GM12878 (cell line): ENCODE measurements around the gene CIAO2A. TPM values are rescaled to one million over a fixed set of nuclear protein-coding genes. Genes with fewer than 3 reads are reported as not detected.
A peak's percentile ranks its signal among the peaks of the same experiment; 100 is the strongest.

Experiments
- BACH1 ChIP-seq: fragments of 450-650 bp; IDR thresholded peaks from 2 replicates; pipeline ENCODE4 v1.6.1; 2017; ENCODE audit warnings: mild to moderate bottlenecking, borderline replicate concordance
- BCL3 ChIP-seq: IDR thresholded peaks from 2 replicates; pipeline ENCODE4 v1.6.1; 2011; ENCODE audit warnings: borderline replicate concordance, low read depth, mild to moderate bottlenecking, moderate library complexity, low read length; ENCODE audit not compliant: insufficient read depth, poor library complexity, severe bottlenecking
- BRCA1 ChIP-seq: IDR thresholded peaks from 2 replicates; pipeline ENCODE4 v1.6.1; 2011; ENCODE audit warnings: low read depth, low read length, improper control_type of control experiment
- CEBPZ ChIP-seq: fragments of 150-350 bp; IDR thresholded peaks from 2 replicates; pipeline ENCODE4 v1.6.1; 2016; ENCODE audit warnings: low read depth, low read length
- E2F8 ChIP-seq: fragments of 450-650 bp; IDR thresholded peaks from 2 replicates; pipeline ENCODE4 v1.6.1; 2018; ENCODE audit warnings: mild to moderate bottlenecking, low read depth, moderate library complexity; ENCODE audit not compliant: partially characterized antibody
- EP300 ChIP-seq, 2 experiments: fragments of 150-350 bp in 1 of 2; IDR thresholded peaks; 2 replicates each; pipeline ENCODE4 v1.6.1; 2011 to 2012; ENCODE audit warnings: low read depth in 2 of 2, low read length in 2 of 2, borderline replicate concordance in 1 of 2, improper control_type of control experiment in 1 of 2, inconsistent platforms in 1 of 2; ENCODE audit not compliant: control insufficient read depth in 1 of 2
- GABPA ChIP-seq: IDR thresholded peaks from 2 replicates; pipeline ENCODE4 v1.6.1; 2014; ENCODE audit warnings: antibody characterized with exemption, low read depth, mild to moderate bottlenecking, inconsistent platforms
- GATAD2B ChIP-seq: fragments of 450-650 bp; conservative IDR thresholded peaks from 2 replicates; pipeline ENCODE4 v1.6.1; 2017; ENCODE audit warnings: low read depth, mild to moderate bottlenecking, moderate library complexity
- JUNB ChIP-seq: IDR thresholded peaks from 2 replicates; pipeline ENCODE4 v1.6.1; 2016; ENCODE audit warnings: antibody characterized with exemption, mild to moderate bottlenecking
- KDM1A ChIP-seq: fragments of 200-600 bp; sonication (generic); IDR thresholded peaks from 2 replicates; pipeline ENCODE4 v1.6.1; 2016; ENCODE audit warnings: borderline replicate concordance
- MLLT1 ChIP-seq: fragments of 450-650 bp; IDR thresholded peaks from 2 replicates; pipeline ENCODE4 v1.6.1; 2016; ENCODE audit warnings: mild to moderate bottlenecking
- MTA2 ChIP-seq: fragments of 450-650 bp; IDR thresholded peaks from 2 replicates; pipeline ENCODE4 v1.6.1; 2016; ENCODE audit warnings: low read depth, mild to moderate bottlenecking, moderate library complexity
- NFIC ChIP-seq: IDR thresholded peaks from 2 replicates; pipeline ENCODE4 v1.6.1; 2012; ENCODE audit warnings: low read depth, mild to moderate bottlenecking, inconsistent platforms, low read length, moderate library complexity
- SREBF2 ChIP-seq: IDR thresholded peaks from 2 replicates; pipeline ENCODE4 v1.6.1; 2012; ENCODE audit warnings: mild to moderate bottlenecking, low read length
- SRF ChIP-seq, 2 experiments: IDR thresholded peaks; 2 replicates each; pipeline ENCODE4 v1.6.1; 2011; ENCODE audit warnings: low read depth in 2 of 2, low read length in 2 of 2, mild to moderate bottlenecking in 1 of 2, moderate library complexity in 1 of 2
- TAF1 ChIP-seq: IDR thresholded peaks from 2 replicates; pipeline ENCODE4 v1.6.1; 2011; ENCODE audit warnings: mild to moderate bottlenecking, low read depth, low read length, borderline replicate concordance
- TBL1XR1 ChIP-seq: IDR thresholded peaks from 2 replicates; pipeline ENCODE4 v1.6.1; 2012; ENCODE audit warnings: low read depth, low read length, improper control_type of control experiment
- ZNF207 ChIP-seq: fragments of 450-650 bp; IDR thresholded peaks from 2 replicates; pipeline ENCODE4 v1.6.1; 2014; ENCODE audit warnings: antibody characterized with exemption, mild to moderate bottlenecking, borderline replicate concordance
- ZZZ3 ChIP-seq: IDR thresholded peaks from 2 replicates; pipeline ENCODE4 v1.6.1; 2011; ENCODE audit warnings: low read depth; ENCODE audit not compliant: control insufficient read depth, insufficient read length
- polyA plus RNA-seq, 11 experiments: library from polyadenylated mRNA; depleted of rRNA in 4 of 11; unstranded in 6 of 11; stranded (reverse) in 5 of 11; fragments of >200 nt; fragmentation: Nextera tagmentation in 4 of 11; fragmentation: Illumina TruSeq in 1 of 11; extraction: Ambion mirVana in 4 of 11; extraction: Trizol in 1 of 11; gene quantifications; 1 replicate in 1 of 11; 2 replicates in 10 of 11; pipeline versions ENCODE4 v1.2.1 to v1.2.3, GENCODE V29; 2011 to 2016; ENCODE audit warnings: inconsistent platforms in 2 of 11, missing spikeins in 2 of 11, low read depth in 1 of 11
- total RNA-seq, 4 experiments: library from RNA; depleted of rRNA in 3 of 4; stranded (reverse); fragments of >200 nt in 3 of 4; fragmentation: Illumina TruSeq in 1 of 4; extraction: Trizol in 1 of 4; gene quantifications; 2 replicates each; pipeline versions ENCODE4 v1.2.1 to v1.2.3, GENCODE V29; 2013 to 2021

Gene CIAO2A
- total and polyA plus RNA-seq, 10 of the 15 experiments (the other 5 are each of a cell fraction or from before 2014, with no cell fraction given) = 94.5 to 400 (median 204) TPM

GRCh38 chr15:64095795-64096667, 2.4 kb upstream of the CIAO2A start, which contains the start of gene SNX1 (continued):
- TF ChIP-seq CEBPZ (no peak), NFIC (no peak), GABPA (peak; percentile 87), GATAD2B (peak; percentile 62; the same call in 1 of the 2 replicates), TBL1XR1 (no peak), ZNF207 (peak; percentile 77; the same call in 1 of the 2 replicates), MTA2 (no peak; the same call in 1 of the 2 replicates), ZZZ3 (no peak), TAF1 (peak; percentile 98), JUNB (no peak), MLLT1 (peak; percentile 66), EP300 (IDR thresholded peaks at IDR 0.05; ENCODE audit: borderline replicate concordance in 1 of 2, control insufficient read depth in 1 of 2, low read depth in 2 of 2, low read length in 2 of 2) (no peak), BACH1 (peak; percentile 84), BRCA1 (no peak), SREBF2 (no peak), SRF (IDR thresholded peaks at IDR 0.05; ENCODE audit: low read depth in 2 of 2, low read length in 2 of 2) (peak in 1 of 2 experiments; percentile 55; a peak in 1 of 4 replicates), E2F8 (peak; percentile 32), KDM1A (no peak), BCL3 (no peak)
